ENCODE measurements around the gene DHRSX.
"Not testable (repeated sequence)": the region's sequence is repeated elsewhere in the genome, so short reads cannot be mapped to it uniquely, and the experiment has no call there.

Gene DHRSX

GRCh38 chrX:2243913-2244460, 256.8 kb downstream of the DHRSX start:
- no peak overlapping the region for H3K9ac ChIP-seq (ENCODE audit: low read length)
- no peak overlapping the region for H2AFZ ChIP-seq (ENCODE audit: low read depth, low read length, severe bottlenecking)
- H3K4me2 ChIP-seq (ENCODE audit: low read depth, low read length, poor library complexity, severe bottlenecking), result no peak overlapping the region
- H3K79me2 ChIP-seq (ENCODE audit: insufficient read depth, low read length), result no peaks in the 10 kb centered on the region
- H3K9me3 ChIP-seq (ENCODE audit: insufficient read depth, low read length), result no peaks in the 10 kb centered on the region
- no peaks in the 10 kb centered on the region for H4K20me1 ChIP-seq (ENCODE audit: low read depth, low read length)
- TF ChIP-seq, protein P1, sequence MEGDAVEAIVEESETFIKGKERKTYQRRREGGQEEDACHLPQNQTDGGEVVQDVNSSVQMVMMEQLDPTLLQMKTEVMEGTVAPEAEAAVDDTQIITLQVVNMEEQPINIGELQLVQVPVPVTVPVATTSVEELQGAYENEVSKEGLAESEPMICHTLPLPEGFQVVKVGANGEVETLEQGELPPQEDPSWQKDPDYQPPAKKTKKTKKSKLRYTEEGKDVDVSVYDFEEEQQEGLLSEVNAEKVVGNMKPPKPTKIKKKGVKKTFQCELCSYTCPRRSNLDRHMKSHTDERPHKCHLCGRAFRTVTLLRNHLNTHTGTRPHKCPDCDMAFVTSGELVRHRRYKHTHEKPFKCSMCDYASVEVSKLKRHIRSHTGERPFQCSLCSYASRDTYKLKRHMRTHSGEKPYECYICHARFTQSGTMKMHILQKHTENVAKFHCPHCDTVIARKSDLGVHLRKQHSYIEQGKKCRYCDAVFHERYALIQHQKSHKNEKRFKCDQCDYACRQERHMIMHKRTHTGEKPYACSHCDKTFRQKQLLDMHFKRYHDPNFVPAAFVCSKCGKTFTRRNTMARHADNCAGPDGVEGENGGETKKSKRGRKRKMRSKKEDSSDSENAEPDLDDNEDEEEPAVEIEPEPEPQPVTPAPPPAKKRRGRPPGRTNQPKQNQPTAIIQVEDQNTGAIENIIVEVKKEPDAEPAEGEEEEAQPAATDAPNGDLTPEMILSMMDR (IDR thresholded peaks at IDR 0.05; ENCODE audit: insufficient read depth, low read length, poor library complexity, severe bottlenecking), result no peak
- TF ChIP-seq EZH2phosphoT487 (conservative IDR thresholded peaks at IDR 0.05; ENCODE audit: low read length), result no peak
- H3K27me3 ChIP-seq (ENCODE audit: low read length), result no peaks in the 10 kb centered on the region
- no peaks in the 10 kb centered on the region for H3K9me2 ChIP-seq (replicated peaks; ENCODE audit: insufficient read depth, low read length)
- H3K27ac ChIP-seq (ENCODE audit: low read depth, low read length), result no peak overlapping the region
- no peaks in the 10 kb centered on the region for H3F3A ChIP-seq (ENCODE audit: insufficient read depth)
- H3K36me3 ChIP-seq (ENCODE audit: low read length), result no peaks in the 10 kb centered on the region
- no peak overlapping the region for H3K4me3 ChIP-seq (ENCODE audit: insufficient read depth, low read length, poor library complexity, severe bottlenecking)

DNA sequence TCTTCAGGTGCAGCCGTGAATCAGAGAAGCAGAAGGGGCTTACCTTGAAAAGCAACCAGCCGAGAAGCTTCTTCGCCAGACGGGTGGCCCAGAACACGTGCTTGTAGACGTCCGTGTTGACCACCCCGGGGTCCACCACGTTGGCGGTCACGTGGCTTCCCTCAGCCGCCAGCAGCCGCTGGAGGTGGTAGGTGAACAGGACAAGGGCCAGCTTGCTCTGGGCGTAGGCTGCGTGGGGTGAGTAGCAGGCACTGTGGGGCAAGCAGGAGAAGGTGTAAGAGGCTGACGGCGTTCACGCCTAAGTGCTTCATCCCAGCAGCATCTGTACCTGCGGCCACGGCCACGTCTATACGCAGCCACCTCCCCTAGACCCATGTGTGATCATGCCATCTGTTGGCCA, 257.8 kb downstream of the DHRSX start:
- no peaks in the 10 kb centered on the region for H3K9me2 ChIP-seq (replicated peaks; ENCODE audit: insufficient read depth, low read length)
- H3K9me3 ChIP-seq (ENCODE audit: insufficient read depth, low read length), result no peaks in the 10 kb centered on the region

GRCh38 chrX:2242326-2242725, 258.4 kb downstream of the DHRSX start:
- Histone ChIP-seq H3K27me3 (ENCODE audit: low read length) (no peaks in the 10 kb centered on the region), H3K27ac (ENCODE audit: low read depth, low read length) (no peak overlapping the region), H3K36me3 (ENCODE audit: low read length) (no peaks in the 10 kb centered on the region), H3K9ac (ENCODE audit: low read length) (no peak overlapping the region), H3K4me2 (ENCODE audit: low read depth, low read length, poor library complexity, severe bottlenecking) (no peak overlapping the region), H2AFZ (ENCODE audit: low read depth, low read length, severe bottlenecking) (no peak overlapping the region), H3K79me2 (ENCODE audit: insufficient read depth, low read length) (no peaks in the 10 kb centered on the region), H3K9me2 (replicated peaks; ENCODE audit: insufficient read depth, low read length) (no peaks in the 10 kb centered on the region), H4K20me1 (ENCODE audit: low read depth, low read length) (no peaks in the 10 kb centered on the region), H3F3A (ENCODE audit: insufficient read depth) (no peaks in the 10 kb centered on the region), H3K4me3 (ENCODE audit: insufficient read depth, low read length, poor library complexity, severe bottlenecking) (no peak overlapping the region), H3K9me3 (ENCODE audit: insufficient read depth, low read length) (no peaks in the 10 kb centered on the region)
- TF ChIP-seq, protein P1 (IDR thresholded peaks at IDR 0.05; ENCODE audit: insufficient read depth, low read length, poor library complexity, severe bottlenecking), result no peak
- TF ChIP-seq EZH2phosphoT487 (conservative IDR thresholded peaks at IDR 0.05; ENCODE audit: low read length), result no peak

More for the DNA sequence above, 257.8 kb downstream of the DHRSX start:
- H3K27me3 ChIP-seq (ENCODE audit: low read length), result no peaks in the 10 kb centered on the region
- H3K4me2 ChIP-seq (ENCODE audit: low read depth, low read length, poor library complexity, severe bottlenecking), result no peak overlapping the region
- no peaks in the 10 kb centered on the region for H3K79me2 ChIP-seq (ENCODE audit: insufficient read depth, low read length)
- H2AFZ ChIP-seq (ENCODE audit: low read depth, low read length, severe bottlenecking), result no peak overlapping the region
- H4K20me1 ChIP-seq (ENCODE audit: low read depth, low read length), result no peaks in the 10 kb centered on the region
- no peaks in the 10 kb centered on the region for H3F3A ChIP-seq (ENCODE audit: insufficient read depth)
- no peak overlapping the region for H3K27ac ChIP-seq (ENCODE audit: low read depth, low read length)
- no peak overlapping the region for H3K4me3 ChIP-seq (ENCODE audit: insufficient read depth, low read length, poor library complexity, severe bottlenecking)
- H3K9ac ChIP-seq (ENCODE audit: low read length), result no peak overlapping the region
- TF ChIP-seq EZH2phosphoT487 (conservative IDR thresholded peaks at IDR 0.05; ENCODE audit: low read length), result no peak
- TF ChIP-seq, protein P1 (IDR thresholded peaks at IDR 0.05; ENCODE audit: insufficient read depth, low read length, poor library complexity, severe bottlenecking), result no peak
- H3K36me3 ChIP-seq (ENCODE audit: low read length), result no peaks in the 10 kb centered on the region

DNA sequence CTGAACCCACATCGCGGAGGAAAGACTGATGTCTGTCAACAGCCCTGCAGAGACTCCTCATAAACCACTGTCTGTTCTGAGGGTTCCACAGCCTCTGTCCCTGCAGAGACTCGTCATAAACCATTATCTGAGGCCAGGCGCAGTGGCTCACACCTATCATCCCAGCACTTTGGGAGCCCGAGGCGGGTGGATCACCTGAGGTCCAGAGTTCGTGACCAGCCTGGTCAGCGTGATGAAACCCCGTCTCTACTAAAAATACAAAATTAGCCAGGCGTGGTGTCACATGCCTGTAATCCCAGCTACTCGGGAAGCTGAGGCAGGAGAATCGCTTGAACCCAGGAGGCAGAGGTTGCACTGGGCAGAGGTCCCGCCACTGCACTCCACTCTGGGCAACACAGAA, 259.3 kb downstream of the DHRSX start:
- H3K4me2 ChIP-seq (ENCODE audit: low read depth, low read length, poor library complexity, severe bottlenecking); H3K4me3 ChIP-seq (ENCODE audit: insufficient read depth, low read length, poor library complexity, severe bottlenecking); H3K9me3 ChIP-seq (ENCODE audit: insufficient read depth, low read length); H2AFZ ChIP-seq (ENCODE audit: low read depth, low read length, severe bottlenecking); H3K36me3 ChIP-seq (ENCODE audit: low read length); H4K20me1 ChIP-seq (ENCODE audit: low read depth, low read length); H3K27me3 ChIP-seq (ENCODE audit: low read length); H3K27ac ChIP-seq (ENCODE audit: low read depth, low read length); H3K9me2 ChIP-seq (replicated peaks; ENCODE audit: insufficient read depth, low read length); H3K79me2 ChIP-seq (ENCODE audit: insufficient read depth, low read length); H3F3A ChIP-seq (ENCODE audit: insufficient read depth); H3K9ac ChIP-seq (ENCODE audit: low read length): not testable (repeated sequence)

DNA sequence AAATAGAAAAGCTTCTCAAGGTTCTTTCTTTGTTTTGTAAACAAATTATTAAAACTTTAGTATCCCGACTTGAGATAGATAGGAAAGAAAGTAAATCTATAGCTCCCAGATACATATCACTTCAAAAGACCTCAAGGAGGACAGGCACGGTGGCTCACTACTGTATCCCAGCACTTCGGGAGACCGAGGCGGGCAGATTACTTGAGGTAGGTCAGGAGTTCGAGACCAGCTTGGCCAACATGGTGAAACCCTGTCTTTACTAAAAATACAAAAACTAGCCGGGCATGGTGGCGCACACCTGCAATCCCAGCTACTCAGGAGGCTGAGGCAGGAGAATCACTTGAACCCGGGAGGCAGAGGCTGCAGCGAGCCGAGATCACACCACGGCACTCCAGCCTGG, 260.0 kb downstream of the DHRSX start:
- not testable (repeated sequence) for H3K4me3 ChIP-seq (ENCODE audit: insufficient read depth, low read length, poor library complexity, severe bottlenecking); H4K20me1 ChIP-seq (ENCODE audit: low read depth, low read length); H3K36me3 ChIP-seq (ENCODE audit: low read length); H3K27ac ChIP-seq (ENCODE audit: low read depth, low read length); H3K4me2 ChIP-seq (ENCODE audit: low read depth, low read length, poor library complexity, severe bottlenecking); H3K79me2 ChIP-seq (ENCODE audit: insufficient read depth, low read length); H3K9ac ChIP-seq (ENCODE audit: low read length); H3K27me3 ChIP-seq (ENCODE audit: low read length); H3F3A ChIP-seq (ENCODE audit: insufficient read depth); H3K9me2 ChIP-seq (replicated peaks; ENCODE audit: insufficient read depth, low read length); H2AFZ ChIP-seq (ENCODE audit: low read depth, low read length, severe bottlenecking); H3K9me3 ChIP-seq (ENCODE audit: insufficient read depth, low read length)

Measured in SU-DHL-6 (cell line).